Activated CD4-positive, alpha-beta T cell treated with anti-CD3 and anti-CD28 coated beads, Interleukin-10, Interleukin-2, amounts not matched to agents 100 ng/mL and 50 ng/mL, durations not matched to agents 16 hours and 8 hours (primary cell): Measurements from ENCODE around the gene ST7.

ENCODE experiments used
- DNase-seq: peaks from one replicate; pipeline ENCODE4 v3.0.0-alpha.2; 2020

The ST7 gene

GRCh38 chr7:117137868-117138267, 184.6 kb downstream of the ST7 start:
- DNase-seq, result no peak

GRCh38 chr7:117138495-117138894, 185.2 kb downstream of the ST7 start:
- no peak for DNase-seq

DNA sequence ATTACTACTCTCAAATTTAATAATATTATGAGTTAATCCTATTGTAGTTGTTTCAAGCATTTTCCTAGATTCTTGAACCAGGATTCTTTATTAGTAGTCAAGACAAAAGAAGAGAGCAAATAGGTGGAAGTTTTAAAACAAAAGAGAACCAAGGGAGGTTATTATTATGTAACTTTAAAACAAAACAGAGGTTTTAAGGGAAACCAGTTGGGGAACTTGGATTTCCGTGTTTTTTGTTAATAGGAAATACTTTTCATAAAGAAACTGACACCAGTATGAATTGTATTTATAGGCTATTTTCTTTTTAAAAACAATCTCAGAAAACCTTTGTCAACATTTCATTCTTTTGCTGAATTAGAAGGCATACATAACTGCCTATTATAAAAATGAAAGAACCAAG, 185.7 kb downstream of the ST7 start:
- DNase-seq, result no peak

DNA sequence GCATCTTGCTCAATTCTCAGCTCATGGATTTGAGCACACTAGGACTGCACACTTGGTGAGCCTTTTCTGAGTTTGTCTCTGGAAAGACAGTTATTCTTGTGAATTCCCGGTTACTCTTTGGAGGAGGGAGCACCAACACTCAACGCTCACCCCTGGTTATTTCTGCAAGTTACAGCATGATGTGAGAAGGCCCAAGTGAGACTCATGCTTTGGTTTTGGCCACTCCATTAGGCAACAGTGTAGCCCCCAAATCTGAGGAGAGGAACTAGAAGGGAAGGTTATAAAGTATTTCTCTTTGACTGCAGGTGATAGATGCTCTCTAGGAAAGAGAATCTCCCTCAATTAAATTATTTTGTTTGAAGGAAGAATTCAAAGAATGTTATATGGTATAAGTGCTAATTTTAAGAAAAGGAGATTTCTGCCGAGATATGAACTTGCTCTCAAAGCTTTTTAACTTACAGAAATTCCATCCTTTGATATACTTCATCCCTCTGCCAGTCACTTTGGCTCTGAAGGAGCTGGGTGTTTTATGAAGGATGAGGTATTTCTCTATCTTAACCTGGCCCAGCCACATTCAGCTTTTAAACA, 186.2 kb downstream of the ST7 start:
- DNase-seq, result no peak

GRCh38 chr7:117140921-117141320, 187.6 kb downstream of the ST7 start:
- DNase-seq, result no peak

- no peak for DNase-seq
Observed at GRCh38 chr7:117143066-117143465, 189.8 kb downstream of the ST7 start.

GRCh38 chr7:117143580-117143979, 190.3 kb downstream of the ST7 start:
- DNase-seq, result no peak

DNA sequence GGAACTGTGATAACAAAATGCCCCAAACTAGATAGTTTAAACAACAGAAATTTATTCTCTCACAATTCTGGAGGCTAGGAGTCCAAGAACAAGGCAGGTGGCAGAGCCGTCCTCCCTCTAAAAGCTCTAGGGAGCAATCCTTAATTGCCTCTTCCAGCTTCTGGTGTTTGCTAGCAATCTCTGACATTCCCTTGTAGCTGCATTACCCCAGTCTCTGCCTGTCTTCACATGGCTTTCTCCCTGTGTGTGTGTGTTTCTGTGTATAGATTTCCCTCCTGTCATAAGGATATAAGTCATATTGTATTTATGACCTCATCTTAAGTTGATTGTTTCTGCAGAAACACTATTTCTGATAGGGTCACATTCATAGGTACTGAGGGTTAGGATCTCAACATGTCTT, 192.0 kb downstream of the ST7 start:
- DNase-seq, result no peak

- no peak for DNase-seq
Observed at GRCh38 chr7:117146059-117146458, 192.8 kb downstream of the ST7 start.

DNA sequence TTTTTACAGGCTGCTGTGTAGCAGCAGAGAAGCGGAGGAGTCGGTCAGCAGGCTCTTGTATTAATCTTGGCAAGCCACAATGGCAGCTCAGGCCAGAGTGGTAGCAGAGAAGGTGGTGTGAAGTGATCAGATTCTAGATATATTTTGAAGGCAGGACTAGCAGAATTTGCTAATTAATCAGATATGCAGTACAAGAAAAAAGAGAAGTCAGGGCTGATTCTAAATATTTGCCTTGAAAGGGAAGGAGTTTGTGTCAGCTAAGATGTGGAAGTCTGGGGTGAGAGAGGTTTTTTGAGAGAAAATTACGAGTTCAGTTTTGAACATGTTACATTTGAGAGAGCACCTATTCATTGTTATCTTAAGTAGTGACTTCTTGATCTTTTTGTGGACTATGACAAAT, 193.2 kb downstream of the ST7 start:
- no peak for DNase-seq

- no peak for DNase-seq
Observed at GRCh38 chr7:117148971-117149370, 195.7 kb downstream of the ST7 start.

- DNase-seq, result no peak
Observed at GRCh38 chr7:117149692-117150091, 196.4 kb downstream of the ST7 start.

GRCh38 chr7:117152213-117153007, 199.1 kb downstream of the ST7 start:
- DNase-seq, result no peak

- DNase-seq, result no peak
Observed at GRCh38 chr7:117153016-117153545, 199.8 kb downstream of the ST7 start.

DNA sequence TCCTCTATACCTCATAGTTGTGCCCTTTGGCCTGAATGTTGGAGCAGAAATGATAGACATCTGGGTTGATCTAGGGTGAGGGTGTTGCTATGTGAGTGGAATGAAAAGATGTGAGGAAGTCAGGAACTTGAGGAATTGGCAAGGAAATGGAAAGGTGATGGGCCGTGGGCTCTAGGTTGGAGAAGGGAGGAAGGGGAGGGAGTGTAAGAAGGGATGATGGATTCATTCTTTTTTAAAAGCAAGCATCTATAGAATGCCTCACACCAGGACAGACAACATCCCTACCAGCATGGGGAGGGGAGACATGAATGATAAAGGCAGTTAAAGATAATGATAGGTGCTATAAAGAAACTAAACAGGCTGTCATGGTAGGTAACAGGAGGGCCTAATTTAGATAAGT, 201.4 kb downstream of the ST7 start:
- no peak for DNase-seq

- DNase-seq, result no peak
Observed at GRCh38 chr7:117155694-117156093, 202.4 kb downstream of the ST7 start.

- no peak for DNase-seq
Observed at GRCh38 chr7:117157241-117158209, 204.2 kb downstream of the ST7 start.

DNA sequence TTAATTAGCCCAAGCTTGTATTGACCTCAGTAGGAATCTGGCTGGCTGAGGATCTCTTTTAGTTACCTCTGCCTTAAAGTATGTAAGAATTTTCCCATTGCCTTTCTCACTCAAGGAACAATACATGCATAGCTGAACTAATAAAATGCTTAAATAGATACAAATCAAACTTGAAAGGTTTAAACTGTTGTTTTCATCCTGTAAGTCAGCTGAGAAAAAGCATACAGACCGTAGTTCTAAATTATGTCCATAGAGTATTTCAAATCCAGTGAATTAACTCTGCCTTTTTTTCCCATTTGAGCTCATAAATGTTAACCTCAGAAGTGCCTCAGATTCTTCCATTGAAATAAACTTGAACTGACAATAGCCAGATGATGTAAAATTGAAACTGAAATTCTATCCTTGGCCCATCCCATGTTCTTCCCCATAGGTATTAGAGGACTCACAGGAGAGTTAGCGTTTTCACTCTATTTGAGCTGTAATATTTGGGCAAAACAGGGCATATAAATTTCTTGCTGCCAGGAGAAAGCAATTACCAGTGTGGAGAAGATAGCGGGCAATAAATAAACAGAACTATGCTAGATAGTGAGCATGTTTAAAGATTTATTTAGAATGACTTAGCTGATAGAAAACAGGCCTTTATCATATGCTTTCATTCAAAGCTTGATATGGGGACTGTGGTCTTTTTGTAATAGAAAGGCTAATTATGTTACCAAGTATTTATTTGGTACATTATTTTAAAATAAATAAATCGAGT, 205.8 kb downstream of the ST7 start:
- DNase-seq, result no peak

- DNase-seq, result no peak
Observed at GRCh38 chr7:117163101-117163500, 209.8 kb downstream of the ST7 start.

DNA sequence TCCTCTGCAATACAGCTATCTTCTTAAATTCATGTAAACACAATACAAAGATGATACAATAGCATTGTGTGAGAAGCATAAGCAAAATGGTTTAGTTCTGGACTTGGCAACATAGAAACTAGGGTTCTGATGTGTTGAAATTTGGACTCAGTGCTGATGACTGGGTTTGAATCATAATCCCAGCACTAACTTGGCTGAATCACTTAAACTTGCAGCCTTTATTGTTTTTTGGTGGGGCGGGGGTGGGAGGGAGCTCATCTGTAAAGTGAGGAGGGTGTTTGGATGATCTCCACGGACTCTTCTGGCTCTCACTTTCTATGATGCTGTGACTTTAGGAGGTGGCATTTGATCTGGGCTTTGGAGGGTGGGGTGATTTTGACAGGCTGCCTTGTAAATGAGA, 211.3 kb downstream of the ST7 start:
- DNase-seq, result no peak

GRCh38 chr7:117165656-117166055, 212.4 kb downstream of the ST7 start:
- no peak for DNase-seq

DNA sequence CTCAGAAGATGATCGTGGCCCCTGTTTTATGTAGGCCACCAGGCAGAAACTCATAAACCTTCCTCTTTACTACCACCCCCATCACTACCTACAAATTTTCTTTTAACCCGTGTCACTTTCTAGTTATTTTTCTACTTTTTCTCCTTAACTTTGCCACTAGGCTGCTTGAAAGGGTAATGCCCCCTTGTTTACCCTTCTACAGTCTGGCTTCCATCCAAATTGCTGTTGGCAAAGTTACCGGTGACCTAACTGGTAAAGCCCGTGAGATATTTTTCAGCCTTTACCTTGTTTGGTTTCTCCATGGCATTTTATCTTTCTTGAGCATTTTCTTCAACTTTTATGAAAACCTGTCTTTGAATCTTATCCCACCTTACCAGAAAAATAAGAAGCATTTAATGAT, 216.6 kb downstream of the ST7 start:
- no peak for DNase-seq

- no peak for DNase-seq
Observed at GRCh38 chr7:117171106-117171505, 217.8 kb downstream of the ST7 start.
